Posterior cingulate gyrus (tissue), 11 donors: ENCODE measurements around the gene HFM1.
"Not testable (repeated sequence)": the region's sequence is repeated elsewhere in the genome, so short reads cannot be mapped to it uniquely, and the experiment has no call there.

ENCODE experiments used
- DNase-seq, 10 donors: peaks; one replicate each; pipeline versions ENCODE4 v3.0.0 to v3.0.0-alpha.2; 2020 to 2021; ENCODE audit warnings: mixed read lengths in 3 of 10
- intact Hi-C: fragments of 100-400 bp; cut with DNase I; formaldehyde crosslinking; loops from one replicate; pipeline ENCODE4 v1.15.1; 2023

Gene HFM1

GRCh38 chr1:91372230-91372629 is 32.4 kb downstream of the HFM1 start:
- intact Hi-C loops, DNase-seq: not testable (repeated sequence)

GRCh38 chr1:91349524-91349923 is 55.1 kb downstream of the HFM1 start:
- intact Hi-C loops: no loop called here
- no peak for DNase-seq

GRCh38 chr1:91346824-91347223 is 57.8 kb downstream of the HFM1 start:
- intact Hi-C loops: no loop called here
- DNase-seq: no peak

GRCh38 chr1:91345395-91346005 is 59.1 kb downstream of the HFM1 start:
- DNase-seq: no peak

DNA sequence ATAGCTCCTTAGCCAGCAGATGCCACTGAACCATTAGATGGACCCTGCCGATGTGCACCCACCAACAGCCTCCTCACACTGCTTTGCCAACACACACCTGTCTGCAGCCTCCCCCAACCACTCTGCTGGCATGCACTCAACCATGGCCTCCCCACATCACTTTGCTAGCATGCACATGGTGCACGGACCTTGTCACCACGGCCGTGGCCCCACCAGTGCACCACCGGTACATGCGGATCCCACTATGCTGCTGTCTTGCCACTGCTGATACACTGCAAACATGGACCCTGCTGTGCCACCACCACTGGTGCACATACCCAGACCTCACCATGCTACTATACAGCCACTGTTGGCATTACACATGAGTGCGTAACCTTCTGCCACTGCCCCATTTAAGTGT is 66.1 kb downstream of the HFM1 start:
- DNase-seq: peak in 1 of 10 donors; percentile 34
- intact Hi-C loops: no loop called here

More at GRCh38 chr1:91345395-91346005, 59.1 kb downstream of the HFM1 start:
- intact Hi-C loops: no loop called here

DNA sequence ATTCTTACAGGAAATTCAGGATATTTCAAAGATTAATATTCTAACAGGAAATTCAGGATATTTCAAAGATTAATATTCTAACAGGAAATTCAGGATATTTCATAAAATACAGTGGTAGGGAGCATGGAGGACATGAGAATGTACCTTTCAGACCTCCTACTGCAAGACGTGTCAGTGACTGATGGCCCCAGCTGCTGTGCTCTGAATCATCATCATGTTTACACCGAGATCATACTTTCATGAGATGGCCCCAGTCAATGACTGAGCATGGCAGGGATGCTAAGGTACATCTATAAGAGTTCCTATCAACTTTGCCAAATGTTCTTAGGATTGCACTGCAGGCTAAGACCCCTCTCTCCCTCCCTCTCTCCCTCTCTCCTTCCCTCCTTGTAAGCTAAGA is 69.0 kb downstream of the HFM1 start:
- intact Hi-C loops: no loop called here
- no peak for DNase-seq

- DNase-seq: no peak
- intact Hi-C loops: no loop called here
Observed at GRCh38 chr1:91334856-91335255, 69.8 kb downstream of the HFM1 start.

DNA sequence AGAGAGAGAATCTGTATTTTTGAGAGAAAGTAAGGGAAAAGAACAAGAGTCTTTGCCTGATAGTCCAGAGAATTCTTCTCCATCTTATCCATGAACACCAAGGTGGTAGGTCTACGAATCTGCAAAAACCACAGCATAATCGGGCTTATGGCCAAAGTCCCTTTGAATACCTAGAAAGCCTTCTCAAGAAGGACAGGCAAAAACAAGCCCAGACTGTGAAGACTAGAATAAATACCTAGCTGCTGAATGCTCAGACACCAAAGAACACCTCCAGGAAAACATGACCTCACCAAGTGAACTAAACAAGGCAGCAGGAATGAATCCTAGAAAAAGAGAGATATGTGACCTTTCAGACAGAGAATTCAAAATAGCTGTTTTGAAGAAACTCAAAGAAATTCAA is 79.2 kb downstream of the HFM1 start:
- intact Hi-C loops: no loop called here
- no peak for DNase-seq

GRCh38 chr1:91314643-91315042 is 90.0 kb downstream of the HFM1 start:
- DNase-seq: no peak
- intact Hi-C loops: no loop called here

DNA sequence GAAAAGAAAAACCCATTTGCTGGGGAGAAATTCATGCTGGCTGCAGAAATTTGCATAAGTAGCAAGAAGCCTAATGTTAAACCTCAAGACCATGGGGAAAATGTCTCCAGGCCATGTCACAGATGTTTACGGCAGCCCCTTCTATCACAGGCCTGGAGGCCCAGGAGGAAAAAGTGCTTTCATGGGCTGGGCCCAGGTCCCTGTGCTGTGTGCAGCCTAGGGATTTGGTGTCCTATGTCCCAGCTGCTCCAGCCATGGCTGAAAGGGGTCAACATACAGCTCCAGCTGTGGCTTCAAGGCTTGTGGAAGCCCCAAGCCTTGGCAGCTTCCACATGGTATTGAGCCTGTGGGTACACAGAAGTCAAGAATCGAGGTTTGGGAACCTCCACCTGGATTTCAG is 93.0 kb downstream of the HFM1 start:
- peak in 1 of 10 donors; percentile 57 for DNase-seq
- intact Hi-C loops: no loop called here

DNA sequence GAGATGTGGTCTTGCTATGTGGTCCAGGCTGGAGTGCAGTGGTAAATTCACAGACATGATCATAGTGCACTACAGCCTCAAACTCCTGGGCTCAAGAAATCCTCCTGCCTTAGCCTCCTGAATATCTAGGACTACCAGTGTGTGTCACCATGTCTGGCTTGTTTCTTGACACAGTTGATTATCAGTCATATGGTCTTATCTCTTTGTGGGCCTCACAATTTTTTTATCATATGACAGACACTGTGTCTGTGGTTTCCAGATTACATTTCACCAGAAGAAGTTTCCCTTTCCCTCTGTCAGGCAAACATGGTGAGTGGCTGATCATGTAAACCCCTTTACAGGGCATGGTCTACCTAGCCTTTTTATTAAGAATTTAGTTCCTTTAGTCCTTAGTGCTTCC is 96.1 kb downstream of the HFM1 start:
- intact Hi-C loops: no loop called here
- DNase-seq: no peak

DNA sequence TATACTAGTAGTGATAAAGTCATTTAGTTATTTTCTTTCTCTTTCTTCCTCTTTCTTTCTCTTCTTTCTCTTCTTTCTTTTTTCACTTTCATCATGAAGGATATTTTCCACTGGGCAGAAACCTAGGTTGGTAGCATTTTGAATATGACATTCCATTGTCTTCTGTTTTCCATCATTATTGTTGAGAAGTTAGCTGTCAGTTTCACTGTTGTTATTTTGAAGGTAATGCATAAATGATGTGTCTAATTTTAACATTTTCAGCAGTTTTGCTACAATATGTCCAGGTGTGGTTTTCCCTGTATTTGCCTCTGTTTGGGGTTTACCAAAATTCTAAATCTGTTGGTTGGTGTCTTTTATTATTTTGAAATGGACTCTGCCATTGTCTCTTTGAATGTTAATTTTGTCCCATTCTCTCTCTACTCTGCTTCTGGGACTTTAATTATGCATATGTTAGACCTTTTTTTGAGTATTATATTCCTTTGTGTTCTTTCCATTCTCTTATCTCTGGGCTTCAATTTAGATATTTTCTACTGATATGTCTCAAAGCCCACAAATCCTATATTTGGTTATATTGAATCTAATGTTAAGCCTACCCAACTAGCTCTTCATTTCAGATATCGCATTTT is 96.7 kb downstream of the HFM1 start:
- DNase-seq: no peak
- intact Hi-C loops: no loop called here

DNA sequence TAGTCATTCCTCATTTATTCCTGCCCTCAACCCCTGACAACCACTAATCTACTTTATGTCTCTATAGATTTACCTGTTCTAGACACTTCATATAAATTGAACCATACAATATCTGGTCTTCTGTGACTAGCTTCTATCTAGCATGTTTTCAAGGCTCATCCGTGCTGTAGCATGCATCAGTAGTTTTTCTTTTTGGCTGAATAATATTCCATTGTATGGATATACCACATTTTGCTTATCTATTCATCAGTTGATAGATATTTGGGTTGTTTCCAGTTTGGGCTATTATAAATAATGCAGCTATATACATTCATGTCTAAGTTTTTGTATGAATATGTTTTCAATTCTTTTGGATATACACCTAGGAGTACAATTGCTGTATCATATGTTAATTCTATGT is 101.5 kb downstream of the HFM1 start:
- no peak for DNase-seq
- intact Hi-C loops: no loop called here

- peak in 2 of 10 donors; percentile 50 to 53 for DNase-seq
- intact Hi-C loops: not testable (repeated sequence)
Observed at GRCh38 chr1:91288843-91289553, 115.6 kb downstream of the HFM1 start.

DNA sequence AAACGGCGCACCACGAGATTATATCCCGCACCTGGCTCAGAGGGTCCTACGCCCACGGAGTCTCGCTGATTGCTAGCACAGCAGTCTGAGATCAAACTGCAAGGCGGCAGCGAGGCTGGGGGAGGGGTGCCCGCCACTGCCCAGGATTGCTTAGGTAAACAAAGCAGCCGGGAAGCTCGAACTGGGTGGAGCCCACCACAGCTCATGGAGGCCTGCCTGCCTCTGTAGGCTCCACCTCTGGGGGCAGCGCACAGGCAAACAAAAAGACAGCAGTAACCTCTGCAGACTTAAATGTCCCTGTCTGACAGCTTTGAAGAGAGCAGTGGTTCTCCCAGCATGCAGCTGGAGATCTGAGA is 117.7 kb downstream of the HFM1 start:
- intact Hi-C loops: not testable (repeated sequence)
- DNase-seq: peak in 1 of 10 donors; percentile 64

DNA sequence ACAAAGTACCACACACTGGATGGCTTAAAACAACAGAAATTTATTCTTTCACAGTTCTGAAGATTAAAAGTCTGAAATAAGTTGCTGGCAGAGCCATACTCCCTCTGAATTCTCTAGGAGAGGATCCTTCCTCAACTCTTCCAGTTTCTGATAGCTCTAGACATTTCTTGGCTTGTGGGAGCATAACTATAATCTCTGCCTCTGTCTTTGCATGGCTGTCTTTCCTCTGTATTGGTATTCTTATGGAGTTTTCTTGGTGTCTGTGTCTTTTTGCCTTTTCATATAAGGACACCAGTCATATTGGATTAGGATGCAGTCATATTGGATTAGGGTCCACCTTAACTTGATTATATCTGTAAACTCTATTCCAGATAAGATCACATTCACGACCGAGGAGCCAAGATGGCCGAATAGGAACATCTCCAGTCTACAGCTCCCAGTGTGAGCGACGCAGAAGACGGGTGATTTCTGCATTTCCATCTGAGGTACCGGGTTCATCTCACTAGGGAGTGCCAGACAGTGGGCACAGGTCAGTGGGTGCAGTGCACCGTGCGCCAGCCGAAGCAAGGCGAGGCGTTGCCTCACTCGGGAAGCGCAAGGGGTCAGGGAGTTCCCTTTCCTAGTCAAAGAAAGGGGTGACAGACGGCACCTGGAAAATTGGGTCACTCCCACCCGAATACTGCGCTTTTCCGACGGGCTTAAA is 118.2 kb downstream of the HFM1 start:
- intact Hi-C loops: not testable (repeated sequence)
- peak in 2 of 10 donors; percentile 31 to 52 for DNase-seq

DNA sequence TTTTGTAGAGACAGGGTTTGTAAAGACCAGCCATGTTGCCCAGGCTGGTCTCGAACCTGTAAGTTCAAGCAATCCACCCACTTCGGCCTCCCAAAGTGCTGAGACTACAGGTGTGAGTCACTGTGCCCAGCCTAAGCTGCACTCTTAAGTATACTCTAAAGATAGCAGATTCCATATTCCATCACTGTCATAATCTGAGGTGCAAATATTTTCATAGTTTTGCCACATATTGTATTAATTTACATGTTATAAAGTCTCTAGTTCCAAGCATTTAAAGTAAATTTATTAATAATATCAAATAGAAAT is 121.3 kb downstream of the HFM1 start:
- no peak for DNase-seq
- intact Hi-C loops: loop anchor here (2.0 to 5.0 kb wide), 3 partner anchors 116 to 643 kb away; partner anchors contain the start of gene CDC7

DNA sequence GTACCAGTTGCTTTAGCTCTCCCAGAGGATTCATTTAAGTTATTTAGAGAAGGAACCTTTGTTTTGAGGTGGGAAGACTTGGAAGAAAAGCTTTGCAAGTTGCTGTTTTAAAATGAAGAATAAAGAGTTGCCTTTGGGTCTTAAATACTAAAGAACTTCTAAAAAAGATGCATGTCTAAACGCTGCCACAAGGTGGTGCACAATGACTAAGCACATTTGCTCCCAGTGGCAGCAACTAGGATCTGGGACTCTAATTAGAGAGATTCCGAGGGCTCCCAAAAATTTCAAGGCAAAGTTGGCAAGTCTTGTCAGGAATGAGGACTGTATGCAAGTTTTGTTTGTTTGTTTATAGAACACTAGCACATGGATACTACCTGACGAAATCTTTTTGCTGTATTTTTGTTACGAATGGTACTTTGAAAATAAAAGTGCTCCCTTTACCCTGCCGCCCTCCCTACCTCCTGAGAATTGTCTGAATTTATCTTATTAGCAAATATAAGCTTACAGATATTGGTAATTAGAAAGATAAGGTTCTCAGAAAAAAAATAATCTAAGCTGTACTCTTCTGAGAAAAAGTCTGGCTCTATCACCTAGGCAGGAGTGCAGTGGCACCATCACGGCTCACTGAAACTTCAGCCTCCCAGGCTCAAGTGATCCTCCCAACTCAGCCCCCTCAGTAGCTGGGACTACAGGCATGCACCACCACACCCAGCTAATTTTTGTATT is 121.8 kb downstream of the HFM1 start:
- peak in 8 of 10 donors; percentile 40 to 90 (median 55) for DNase-seq
- intact Hi-C loops: loop anchor here (2.0 to 5.0 kb wide), 3 partner anchors 116 to 644 kb away; partner anchors contain the start of gene CDC7

DNA sequence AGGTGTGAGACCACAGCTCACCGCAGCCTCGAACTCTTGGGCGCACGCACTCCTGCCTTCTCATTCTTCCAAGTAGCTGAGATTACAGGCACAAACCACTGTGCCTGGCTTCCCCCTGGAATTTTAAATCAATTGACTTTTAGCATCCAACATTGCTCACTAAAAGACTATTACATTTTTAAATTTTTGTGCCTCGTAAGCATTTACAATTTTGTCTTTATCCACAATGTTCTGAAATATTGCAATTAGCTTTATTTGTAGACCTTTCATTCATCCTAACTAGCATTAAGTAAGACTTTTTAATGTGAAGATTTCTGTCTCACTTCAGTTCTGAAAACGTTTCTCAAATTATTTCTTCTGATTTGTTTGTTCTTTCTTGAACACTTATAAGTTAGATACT is 122.9 kb downstream of the HFM1 start:
- intact Hi-C loops: loop anchor here (2.0 to 5.0 kb wide), 3 partner anchors 114 to 645 kb away; partner anchors contain the start of gene CDC7
- DNase-seq: no peak

- no peak for DNase-seq
- intact Hi-C loops: no loop called here
Observed at GRCh38 chr1:91278754-91279153, 125.9 kb downstream of the HFM1 start.

- intact Hi-C loops: no loop called here
- no peak for DNase-seq
Observed at GRCh38 chr1:91273875-91274274, 130.8 kb downstream of the HFM1 start.
